ENCODE data around the gene KCTD2. TPM values are rescaled to one million over a fixed set of nuclear protein-coding genes. Genes with fewer than 3 reads are reported as not detected.

KCTD2 gene
- polyA plus RNA-seq, 1 of the 3 experiments (the other 2 are of a cell fraction), result 27.5 TPM

DNA sequence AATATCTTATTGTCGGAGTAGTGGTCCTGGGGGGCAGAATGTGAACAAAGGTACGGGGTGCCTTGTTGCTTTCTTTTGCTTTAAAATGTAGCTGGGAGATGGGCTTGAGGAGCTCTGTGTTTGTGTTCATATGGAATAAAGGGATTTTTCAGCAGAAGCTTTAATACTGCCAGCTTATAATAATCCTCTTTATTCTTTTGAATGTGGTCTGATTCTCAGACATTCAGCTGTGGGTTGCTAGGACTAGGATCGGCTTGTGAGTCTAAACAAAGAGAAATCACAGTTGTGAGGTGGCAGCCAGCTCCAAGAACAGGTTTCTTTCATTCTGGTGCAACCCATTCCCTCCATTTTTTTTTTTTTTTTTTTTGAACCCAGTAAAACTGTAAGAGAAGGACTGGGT, 27.3 kb upstream of the KCTD2 start (continued):
- TF ChIP-seq, protein P1, sequence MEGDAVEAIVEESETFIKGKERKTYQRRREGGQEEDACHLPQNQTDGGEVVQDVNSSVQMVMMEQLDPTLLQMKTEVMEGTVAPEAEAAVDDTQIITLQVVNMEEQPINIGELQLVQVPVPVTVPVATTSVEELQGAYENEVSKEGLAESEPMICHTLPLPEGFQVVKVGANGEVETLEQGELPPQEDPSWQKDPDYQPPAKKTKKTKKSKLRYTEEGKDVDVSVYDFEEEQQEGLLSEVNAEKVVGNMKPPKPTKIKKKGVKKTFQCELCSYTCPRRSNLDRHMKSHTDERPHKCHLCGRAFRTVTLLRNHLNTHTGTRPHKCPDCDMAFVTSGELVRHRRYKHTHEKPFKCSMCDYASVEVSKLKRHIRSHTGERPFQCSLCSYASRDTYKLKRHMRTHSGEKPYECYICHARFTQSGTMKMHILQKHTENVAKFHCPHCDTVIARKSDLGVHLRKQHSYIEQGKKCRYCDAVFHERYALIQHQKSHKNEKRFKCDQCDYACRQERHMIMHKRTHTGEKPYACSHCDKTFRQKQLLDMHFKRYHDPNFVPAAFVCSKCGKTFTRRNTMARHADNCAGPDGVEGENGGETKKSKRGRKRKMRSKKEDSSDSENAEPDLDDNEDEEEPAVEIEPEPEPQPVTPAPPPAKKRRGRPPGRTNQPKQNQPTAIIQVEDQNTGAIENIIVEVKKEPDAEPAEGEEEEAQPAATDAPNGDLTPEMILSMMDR (IDR thresholded peaks at IDR 0.05), result no peak
- no peak for TF ChIP-seq GATA2 (CRISPR knock-in tag; IDR thresholded peaks at IDR 0.05)
- no peak for TF ChIP-seq TAF1 (IDR thresholded peaks at IDR 0.05; ENCODE audit: borderline replicate concordance, low read depth, low read length)
- TF ChIP-seq, protein P2, sequence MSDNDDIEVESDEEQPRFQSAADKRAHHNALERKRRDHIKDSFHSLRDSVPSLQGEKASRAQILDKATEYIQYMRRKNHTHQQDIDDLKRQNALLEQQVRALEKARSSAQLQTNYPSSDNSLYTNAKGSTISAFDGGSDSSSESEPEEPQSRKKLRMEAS (IDR thresholded peaks at IDR 0.05; ENCODE audit: low read depth), result no peak
- TF ChIP-seq FOSL2 (IDR thresholded peaks at IDR 0.05; ENCODE audit: borderline replicate concordance, low read depth), result no peak
- no peak for TF ChIP-seq SIN3A (IDR thresholded peaks at IDR 0.05; ENCODE audit: borderline replicate concordance, low read depth, low read length)
- no peak for TF ChIP-seq SMC3 (IDR thresholded peaks at IDR 0.05; ENCODE audit: low read depth, low read length)
- TF ChIP-seq, protein P3, sequence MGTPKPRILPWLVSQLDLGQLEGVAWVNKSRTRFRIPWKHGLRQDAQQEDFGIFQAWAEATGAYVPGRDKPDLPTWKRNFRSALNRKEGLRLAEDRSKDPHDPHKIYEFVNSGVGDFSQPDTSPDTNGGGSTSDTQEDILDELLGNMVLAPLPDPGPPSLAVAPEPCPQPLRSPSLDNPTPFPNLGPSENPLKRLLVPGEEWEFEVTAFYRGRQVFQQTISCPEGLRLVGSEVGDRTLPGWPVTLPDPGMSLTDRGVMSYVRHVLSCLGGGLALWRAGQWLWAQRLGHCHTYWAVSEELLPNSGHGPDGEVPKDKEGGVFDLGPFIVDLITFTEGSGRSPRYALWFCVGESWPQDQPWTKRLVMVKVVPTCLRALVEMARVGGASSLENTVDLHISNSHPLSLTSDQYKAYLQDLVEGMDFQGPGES (IDR thresholded peaks at IDR 0.05; ENCODE audit: low read depth, low read length), result no peak
- no peak for TF ChIP-seq NFIC (IDR thresholded peaks at IDR 0.05; ENCODE audit: borderline replicate concordance)
- no peak for TF ChIP-seq EZH2phosphoT487 (IDR thresholded peaks at IDR 0.05; ENCODE audit: borderline replicate concordance, low read depth)
- TF ChIP-seq CHD2 (IDR thresholded peaks at IDR 0.05; ENCODE audit: low read length, partially characterized antibody), result no peak
- no peak for TF ChIP-seq RCOR1 (IDR thresholded peaks at IDR 0.05; ENCODE audit: low read length)
- TF ChIP-seq, protein P4, sequence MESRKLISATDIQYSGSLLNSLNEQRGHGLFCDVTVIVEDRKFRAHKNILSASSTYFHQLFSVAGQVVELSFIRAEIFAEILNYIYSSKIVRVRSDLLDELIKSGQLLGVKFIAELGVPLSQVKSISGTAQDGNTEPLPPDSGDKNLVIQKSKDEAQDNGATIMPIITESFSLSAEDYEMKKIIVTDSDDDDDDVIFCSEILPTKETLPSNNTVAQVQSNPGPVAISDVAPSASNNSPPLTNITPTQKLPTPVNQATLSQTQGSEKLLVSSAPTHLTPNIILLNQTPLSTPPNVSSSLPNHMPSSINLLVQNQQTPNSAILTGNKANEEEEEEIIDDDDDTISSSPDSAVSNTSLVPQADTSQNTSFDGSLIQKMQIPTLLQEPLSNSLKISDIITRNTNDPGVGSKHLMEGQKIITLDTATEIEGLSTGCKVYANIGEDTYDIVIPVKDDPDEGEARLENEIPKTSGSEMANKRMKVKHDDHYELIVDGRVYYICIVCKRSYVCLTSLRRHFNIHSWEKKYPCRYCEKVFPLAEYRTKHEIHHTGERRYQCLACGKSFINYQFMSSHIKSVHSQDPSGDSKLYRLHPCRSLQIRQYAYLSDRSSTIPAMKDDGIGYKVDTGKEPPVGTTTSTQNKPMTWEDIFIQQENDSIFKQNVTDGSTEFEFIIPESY (IDR thresholded peaks at IDR 0.05; ENCODE audit: borderline replicate concordance, low read depth), result no peak

DNA sequence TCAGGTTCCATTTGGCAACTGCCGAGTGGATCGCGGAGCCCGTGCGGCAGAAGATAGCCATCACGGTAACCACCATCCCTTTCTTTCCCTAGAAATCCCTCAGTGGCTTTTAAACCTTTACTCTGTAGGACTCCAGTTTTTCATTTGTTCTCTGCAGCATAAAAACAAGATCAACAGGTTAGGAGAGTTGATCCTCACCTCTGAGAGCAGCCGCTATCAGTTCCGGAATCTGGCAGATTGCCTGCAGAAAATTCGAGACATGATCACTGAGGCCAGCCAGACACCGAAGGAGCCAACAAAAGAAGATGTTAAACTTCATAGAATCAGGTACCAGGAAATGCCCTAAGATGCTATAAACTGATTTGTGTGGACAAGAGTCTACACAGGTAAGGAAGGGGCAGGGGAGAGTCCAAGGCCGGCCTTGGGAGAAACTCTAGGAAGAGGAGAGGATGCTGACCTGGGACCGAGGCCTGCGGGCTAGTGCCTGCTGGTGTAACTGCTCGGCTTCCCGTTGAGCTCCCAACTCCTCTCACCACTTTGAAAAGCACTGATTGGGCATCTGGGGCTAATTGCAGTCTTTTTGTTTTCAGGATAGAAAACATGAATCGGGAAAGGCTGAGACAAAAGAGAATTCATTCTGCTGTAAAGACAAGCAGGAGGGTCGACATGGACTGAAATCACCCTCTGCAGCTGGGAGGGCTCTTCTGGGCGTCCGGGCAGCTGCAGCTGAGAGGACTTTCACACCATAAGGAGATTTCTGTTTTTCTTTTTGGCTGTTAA, 26.5 kb upstream of the KCTD2 start:
- Histone ChIP-seq H3K4me3 (ENCODE audit: low read depth in 2 of 2, low read length in 1 of 2) (no peak overlapping the region), H3K79me2 (ENCODE audit: insufficient read depth) (peaks cover 20% of the 10 kb centered on the region; the same call in 1 of the 2 replicates), H3K27ac (ENCODE audit: low read depth in 2 of 2, low read length in 1 of 2) (no peak overlapping the region), H3K9me3 (no peaks in the 10 kb centered on the region), H3F3A (replicated peaks; ENCODE audit: insufficient read depth) (no peaks in the 10 kb centered on the region), H4K20me1 (ENCODE audit: insufficient read depth) (no peaks in the 10 kb centered on the region), H3K36me3 (replicated peaks in 1 of 2; ENCODE audit: control insufficient read depth in 1 of 2, insufficient read depth in 2 of 2, low read length in 1 of 2) (peaks cover 17 to 40% of the 10 kb centered on the region in 2 experiments), H3K4me2 (no peak overlapping the region), H3K9ac (no peak overlapping the region), H3K4me1 (ENCODE audit: control insufficient read depth in 1 of 2, insufficient read depth in 2 of 2, low read depth in 1 of 2, low read length in 1 of 2) (no peaks in the 10 kb centered on the region), H2AFZ (ENCODE audit: low read depth) (no peak overlapping the region), H3K27me3 (ENCODE audit: insufficient read depth) (no peaks in the 10 kb centered on the region), H3K9me2 (no peaks in the 10 kb centered on the region)
- POLR2A ChIA-PET, result interaction anchor here (1.0 kb wide), 1 partner anchor 8 kb away, joined by 4 read pairs; the partner anchor contains the start of gene MRPL58
- CTCF ChIA-PET, result interaction anchor here (1.2 to 2.9 kb wide), 3 partner anchors 8 to 63 kb away, joined by 3 to 18 read pairs (median 3); partner anchors contain the start of gene MRPL58
- no peak for DNase-seq
- 89% methylated on average over 19 of the region's 19 CpGs for WGBS (ENCODE audit: low lambda C conversion rate)
- TF ChIP-seq, protein P5, sequence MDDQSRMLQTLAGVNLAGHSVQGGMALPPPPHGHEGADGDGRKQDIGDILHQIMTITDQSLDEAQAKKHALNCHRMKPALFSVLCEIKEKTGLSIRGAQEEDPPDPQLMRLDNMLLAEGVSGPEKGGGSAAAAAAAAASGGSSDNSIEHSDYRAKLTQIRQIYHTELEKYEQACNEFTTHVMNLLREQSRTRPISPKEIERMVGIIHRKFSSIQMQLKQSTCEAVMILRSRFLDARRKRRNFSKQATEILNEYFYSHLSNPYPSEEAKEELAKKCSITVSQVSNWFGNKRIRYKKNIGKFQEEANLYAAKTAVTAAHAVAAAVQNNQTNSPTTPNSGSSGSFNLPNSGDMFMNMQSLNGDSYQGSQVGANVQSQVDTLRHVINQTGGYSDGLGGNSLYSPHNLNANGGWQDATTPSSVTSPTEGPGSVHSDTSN (IDR thresholded peaks at IDR 0.05), result no peak
- TF ChIP-seq, protein P6, sequence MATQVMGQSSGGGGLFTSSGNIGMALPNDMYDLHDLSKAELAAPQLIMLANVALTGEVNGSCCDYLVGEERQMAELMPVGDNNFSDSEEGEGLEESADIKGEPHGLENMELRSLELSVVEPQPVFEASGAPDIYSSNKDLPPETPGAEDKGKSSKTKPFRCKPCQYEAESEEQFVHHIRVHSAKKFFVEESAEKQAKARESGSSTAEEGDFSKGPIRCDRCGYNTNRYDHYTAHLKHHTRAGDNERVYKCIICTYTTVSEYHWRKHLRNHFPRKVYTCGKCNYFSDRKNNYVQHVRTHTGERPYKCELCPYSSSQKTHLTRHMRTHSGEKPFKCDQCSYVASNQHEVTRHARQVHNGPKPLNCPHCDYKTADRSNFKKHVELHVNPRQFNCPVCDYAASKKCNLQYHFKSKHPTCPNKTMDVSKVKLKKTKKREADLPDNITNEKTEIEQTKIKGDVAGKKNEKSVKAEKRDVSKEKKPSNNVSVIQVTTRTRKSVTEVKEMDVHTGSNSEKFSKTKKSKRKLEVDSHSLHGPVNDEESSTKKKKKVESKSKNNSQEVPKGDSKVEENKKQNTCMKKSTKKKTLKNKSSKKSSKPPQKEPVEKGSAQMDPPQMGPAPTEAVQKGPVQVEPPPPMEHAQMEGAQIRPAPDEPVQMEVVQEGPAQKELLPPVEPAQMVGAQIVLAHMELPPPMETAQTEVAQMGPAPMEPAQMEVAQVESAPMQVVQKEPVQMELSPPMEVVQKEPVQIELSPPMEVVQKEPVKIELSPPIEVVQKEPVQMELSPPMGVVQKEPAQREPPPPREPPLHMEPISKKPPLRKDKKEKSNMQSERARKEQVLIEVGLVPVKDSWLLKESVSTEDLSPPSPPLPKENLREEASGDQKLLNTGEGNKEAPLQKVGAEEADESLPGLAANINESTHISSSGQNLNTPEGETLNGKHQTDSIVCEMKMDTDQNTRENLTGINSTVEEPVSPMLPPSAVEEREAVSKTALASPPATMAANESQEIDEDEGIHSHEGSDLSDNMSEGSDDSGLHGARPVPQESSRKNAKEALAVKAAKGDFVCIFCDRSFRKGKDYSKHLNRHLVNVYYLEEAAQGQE (IDR thresholded peaks at IDR 0.05; ENCODE audit: low read depth, low read length), result no peak
- no peak for TF ChIP-seq NFIC (IDR thresholded peaks at IDR 0.05; ENCODE audit: borderline replicate concordance)
- no peak for TF ChIP-seq JUND (IDR thresholded peaks at IDR 0.05)
- no peak for TF ChIP-seq SIN3A (IDR thresholded peaks at IDR 0.05; ENCODE audit: borderline replicate concordance, low read depth, low read length)
- TF ChIP-seq POLR2AphosphoS5 (IDR thresholded peaks at IDR 0.05; ENCODE audit: low read depth, low read length), result no peak
- no peak for TF ChIP-seq NRF1 (IDR thresholded peaks at IDR 0.05; ENCODE audit: low read depth, low read length)
